A549 (cell line): ENCODE measurements around the gene GHR.

Experiments
- BHLHE40 ChIP-seq: IDR thresholded peaks from 2 replicates; pipeline ENCODE4 v1.6.1; 2012; ENCODE audit warnings: low read depth, low read length, inconsistent platforms
- CTCF ChIP-seq: fragments of >200 bp; sonication (Bioruptor Twin); formaldehyde crosslinking; IDR thresholded peaks from 3 replicates; pipeline ENCODE4 v1.5.1; 2016
- EP300 ChIP-seq, 2 experiments: fragments of >200 bp; sonication (Bioruptor Twin); formaldehyde crosslinking; IDR thresholded peaks; 2 replicates in 1 of 2; 3 replicates in 1 of 2; pipeline ENCODE4 v1.6.1; 2016 to 2017
- FOSL2 ChIP-seq, 2 experiments: fragments of 450-650 bp in 1 of 2; fragments of >200 bp in 1 of 2; sonication (Bioruptor Twin) in 1 of 2; formaldehyde crosslinking; IDR thresholded peaks; 2 replicates each; pipeline versions ENCODE4 v1.5.0 to v1.6.1; 2016 to 2020; ENCODE audit warnings: mild to moderate bottlenecking in 1 of 2, moderate library complexity in 1 of 2
- MAX ChIP-seq: IDR thresholded peaks from 2 replicates; pipeline ENCODE4 v1.6.1; 2012
- POLR2A ChIP-seq: IDR thresholded peaks from 2 replicates; pipeline ENCODE4 v1.6.1; 2012; ENCODE audit warnings: mild to moderate bottlenecking, low read length
- RFX5 ChIP-seq: fragments of 450-650 bp; IDR thresholded peaks from 2 replicates; pipeline ENCODE4 v1.7.1; 2014; ENCODE audit warnings: antibody characterized with exemption, mild to moderate bottlenecking, moderate library complexity
- RNF2 ChIP-seq: fragments of 200-600 bp; sonication (generic); IDR thresholded peaks from 2 replicates; pipeline ENCODE4 v1.6.1; 2016; ENCODE audit warnings: low read depth, mild to moderate bottlenecking, antibody characterized with exemption, moderate library complexity, borderline replicate concordance
- SMC3 ChIP-seq: fragments of >200 bp; sonication (Bioruptor Twin); formaldehyde crosslinking; IDR thresholded peaks from 3 replicates; pipeline ENCODE4 v1.6.1; 2018; ENCODE audit warnings: inconsistent platforms
- SREBF2 ChIP-seq: fragments of 450-650 bp; IDR thresholded peaks from 2 replicates; pipeline ENCODE4 v1.6.1; 2014; ENCODE audit warnings: mild to moderate bottlenecking, moderate library complexity
- USF2 ChIP-seq: fragments of 450-650 bp; IDR thresholded peaks from 2 replicates; pipeline ENCODE4 v1.6.1; 2014; ENCODE audit warnings: antibody characterized with exemption
- ZSCAN20 ChIP-seq: fragments of 250-450 bp; sonication (Bioruptor Pico); IDR thresholded peaks from 2 replicates; pipeline ENCODE4 v1.8.0; 2022; ENCODE audit warnings: mild to moderate bottlenecking, moderate library complexity

GRCh38 chr5:42381973-42382372 lies 41.3 kb upstream of the GHR start:
- no peak for TF ChIP-seq SMC3
- no peak for TF ChIP-seq MAX
- no peak for TF ChIP-seq POLR2A
- no peak for TF ChIP-seq CTCF
- TF ChIP-seq EP300 (IDR thresholded peaks at IDR 0.05), result no peak
- TF ChIP-seq RFX5, result no peak
- no peak for TF ChIP-seq FOSL2 (IDR thresholded peaks at IDR 0.05)
- TF ChIP-seq FOSL2 (CRISPR knock-in tag; IDR thresholded peaks at IDR 0.05), result no peak
- TF ChIP-seq SREBF2, result no peak
- no peak for TF ChIP-seq USF2
- no peak for TF ChIP-seq BHLHE40
- TF ChIP-seq RNF2, result no peak
- no peak for TF ChIP-seq ZSCAN20
